ENCODE measurements around the gene ZNF8.
"Not testable (repeated sequence)": the region's sequence is repeated elsewhere in the genome, so short reads cannot be mapped to it uniquely, and the experiment has no call there.

Gene ZNF8

DNA sequence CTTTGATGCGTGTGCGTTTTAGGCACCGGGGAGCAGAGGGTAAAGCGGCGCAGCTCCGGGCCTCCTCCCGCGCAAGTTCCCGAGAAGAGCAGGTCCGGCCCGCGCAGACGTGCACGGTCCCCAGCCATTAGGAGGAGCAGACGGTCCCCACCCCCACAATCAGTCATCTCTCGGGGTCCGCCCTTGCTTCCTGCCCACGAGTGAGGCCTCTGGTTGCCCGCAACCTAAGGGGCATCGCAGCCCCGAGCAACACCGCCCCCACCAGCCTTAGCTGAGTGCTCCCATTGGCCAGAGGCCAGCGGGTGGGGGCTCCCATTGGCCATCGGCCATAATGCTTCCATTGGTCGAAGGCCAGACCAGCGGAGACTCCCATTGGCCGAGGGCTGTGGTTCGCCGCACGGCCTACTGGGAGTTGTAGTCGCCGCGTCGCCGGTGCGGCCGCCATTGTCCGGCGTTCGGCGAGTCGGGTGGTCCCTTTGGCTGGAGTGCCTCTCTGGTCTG lies at the start of gene ZNF8:
Gene ZNF8 (plus strand): TSS at position 415 of the 501 bp plus-strand sequence. CDS start 127 bp downstream, outside the sequence.
- peak; percentile 99 for DNase-seq (ENCODE audit: low read depth, low spot score)

DNA sequence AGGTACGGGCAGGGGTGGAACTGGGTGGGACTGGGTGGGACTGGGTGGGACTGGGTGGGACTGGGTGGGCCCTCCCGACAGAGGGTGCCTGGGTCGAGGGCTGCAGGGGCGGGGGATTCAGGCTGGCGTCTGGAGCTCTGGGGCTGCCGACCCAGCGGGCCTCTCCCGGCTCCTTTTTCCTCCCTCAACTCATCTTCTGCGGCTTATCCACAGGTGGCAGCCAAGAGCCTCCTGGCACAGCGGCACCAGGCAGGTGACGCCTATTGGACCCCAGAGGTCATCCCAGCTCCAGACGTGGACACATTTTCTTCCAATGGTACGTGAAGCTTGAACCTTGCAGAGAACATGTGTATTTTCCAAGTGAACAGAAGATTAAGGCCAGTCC lies 49.5 kb upstream of the ZNF8 start:
- peak; percentile 50 for DNase-seq (ENCODE audit: low read depth, low spot score)

DNA sequence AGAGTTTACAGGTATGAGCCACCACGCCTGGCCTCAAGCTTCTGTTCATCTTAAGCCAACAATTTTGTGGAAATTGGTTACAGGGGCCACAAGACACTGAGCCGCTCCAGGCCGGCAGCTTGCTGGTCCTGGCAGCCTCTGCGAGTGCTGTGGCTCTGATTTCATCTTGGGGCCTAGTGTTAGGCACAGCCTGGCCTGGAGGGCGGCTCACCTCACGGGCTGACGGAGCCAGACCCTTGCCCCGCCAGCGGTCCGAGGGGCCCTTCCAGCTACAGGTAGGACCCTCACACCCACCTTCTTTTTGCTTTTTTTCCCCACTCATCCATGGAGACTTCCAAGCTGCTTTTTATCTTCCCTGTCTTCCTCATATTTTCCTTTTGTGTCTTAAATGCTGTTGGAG lies 41.4 kb upstream of the ZNF8 start:
- DNase-seq (ENCODE audit: low read depth, low spot score): no peak

DNA sequence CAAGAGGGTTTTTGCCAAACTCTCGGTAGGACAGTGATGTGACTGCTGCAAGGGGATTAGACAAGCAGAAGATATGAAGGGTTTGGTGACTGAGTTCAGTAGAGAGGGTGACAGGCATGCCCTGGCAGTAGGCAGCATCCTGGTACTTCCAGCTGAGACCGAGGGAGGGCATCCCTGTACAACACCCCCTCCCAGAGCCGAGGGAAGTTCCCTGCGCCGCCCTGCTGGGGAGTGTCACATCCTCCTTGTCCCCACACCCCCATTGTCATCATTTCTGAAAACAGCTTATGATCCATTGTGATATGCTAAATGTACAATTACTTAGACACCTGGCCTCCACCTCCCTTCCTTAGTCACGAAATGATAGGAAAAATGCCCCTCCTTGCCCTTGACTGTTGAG lies 35.4 kb upstream of the ZNF8 start:
- no peak for DNase-seq (ENCODE audit: low read depth, low spot score)

DNA sequence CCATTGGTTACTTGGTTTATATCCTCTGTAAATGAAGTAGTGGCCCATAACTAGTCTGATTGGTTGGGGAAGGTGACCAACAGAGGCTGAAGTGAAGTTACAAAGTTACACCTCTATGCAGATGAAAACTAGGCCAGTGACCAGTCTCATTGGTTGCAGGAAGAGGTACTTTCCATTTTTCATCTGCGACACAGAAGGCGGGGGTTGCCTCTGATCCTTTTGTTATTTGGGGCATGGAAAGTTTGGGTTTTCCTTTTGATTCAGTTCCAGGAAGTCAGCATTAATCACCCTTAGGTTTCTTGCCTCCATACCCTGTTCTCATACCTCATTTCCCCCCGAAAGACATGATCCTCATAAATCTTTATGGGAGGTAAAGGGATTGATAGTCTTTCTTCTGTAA lies 29.9 kb upstream of the ZNF8 start:
- no peak for DNase-seq (ENCODE audit: low read depth, low spot score)

DNA sequence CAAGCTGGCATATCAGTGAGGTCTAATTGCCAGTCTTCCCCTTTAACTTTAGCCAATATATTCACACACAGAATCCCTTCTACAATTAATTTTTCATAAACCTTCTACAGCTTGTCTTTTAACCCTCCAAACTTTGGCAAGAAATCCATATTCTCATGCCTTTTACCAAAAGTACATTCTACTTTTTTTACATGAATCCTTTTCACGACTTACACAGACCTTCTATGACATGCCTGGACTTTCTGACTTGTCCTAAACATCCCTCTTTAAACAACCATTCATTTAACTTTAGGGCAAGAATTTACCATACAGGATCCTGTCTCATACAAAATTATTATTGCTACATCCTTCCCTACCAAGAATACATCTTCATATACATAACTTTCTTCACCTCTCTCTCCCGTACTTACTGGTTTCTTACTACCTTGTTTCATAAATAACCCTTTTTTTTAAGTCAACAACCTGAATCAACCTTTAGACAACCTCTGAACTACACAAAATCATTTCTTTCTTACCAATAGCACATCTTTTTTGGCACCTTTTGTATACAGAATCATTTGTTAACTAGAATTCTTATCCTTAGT lies 26.6 kb upstream of the ZNF8 start:
- DNase-seq (ENCODE audit: low read depth, low spot score): no peak

DNA sequence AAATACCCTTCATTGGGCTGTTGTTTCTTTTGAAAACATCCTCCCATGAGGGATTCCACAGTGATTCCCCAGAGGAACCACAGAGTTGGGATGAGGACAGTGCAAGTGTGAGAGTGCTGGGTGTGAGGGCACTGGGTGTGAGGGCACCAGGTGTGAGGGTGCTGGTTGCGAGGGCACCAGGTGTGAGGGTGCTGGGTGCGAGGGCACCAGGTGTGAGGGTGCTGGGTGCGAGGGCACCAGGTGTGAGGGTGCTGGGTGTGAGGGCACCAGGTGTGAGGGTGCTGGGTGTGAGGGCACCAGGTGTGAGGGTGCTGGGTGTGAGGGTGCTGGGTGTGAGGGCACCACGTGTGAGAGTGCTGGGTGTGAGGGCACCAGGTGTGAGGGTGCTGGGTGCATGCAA lies 20.5 kb upstream of the ZNF8 start:
- not testable (repeated sequence) for DNase-seq (ENCODE audit: low read depth, low spot score)

DNA sequence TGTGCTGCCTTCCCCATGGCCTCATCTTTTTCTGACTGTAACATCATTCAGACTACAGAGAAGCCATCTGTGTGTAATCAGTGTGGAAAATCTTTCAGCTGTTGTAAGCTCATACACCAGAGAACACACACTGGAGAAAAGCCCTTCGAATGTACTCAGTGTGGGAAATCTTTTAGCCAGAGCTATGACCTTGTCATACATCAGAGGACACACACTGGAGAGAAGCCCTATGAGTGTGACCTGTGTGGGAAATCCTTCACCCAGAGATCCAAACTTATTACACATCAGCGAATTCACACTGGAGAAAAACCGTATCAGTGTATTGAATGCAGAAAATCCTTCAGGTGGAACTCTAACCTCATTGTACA lies 17.2 kb upstream of the ZNF8 start:
- DNase-seq (ENCODE audit: low read depth, low spot score): no peak

DNA sequence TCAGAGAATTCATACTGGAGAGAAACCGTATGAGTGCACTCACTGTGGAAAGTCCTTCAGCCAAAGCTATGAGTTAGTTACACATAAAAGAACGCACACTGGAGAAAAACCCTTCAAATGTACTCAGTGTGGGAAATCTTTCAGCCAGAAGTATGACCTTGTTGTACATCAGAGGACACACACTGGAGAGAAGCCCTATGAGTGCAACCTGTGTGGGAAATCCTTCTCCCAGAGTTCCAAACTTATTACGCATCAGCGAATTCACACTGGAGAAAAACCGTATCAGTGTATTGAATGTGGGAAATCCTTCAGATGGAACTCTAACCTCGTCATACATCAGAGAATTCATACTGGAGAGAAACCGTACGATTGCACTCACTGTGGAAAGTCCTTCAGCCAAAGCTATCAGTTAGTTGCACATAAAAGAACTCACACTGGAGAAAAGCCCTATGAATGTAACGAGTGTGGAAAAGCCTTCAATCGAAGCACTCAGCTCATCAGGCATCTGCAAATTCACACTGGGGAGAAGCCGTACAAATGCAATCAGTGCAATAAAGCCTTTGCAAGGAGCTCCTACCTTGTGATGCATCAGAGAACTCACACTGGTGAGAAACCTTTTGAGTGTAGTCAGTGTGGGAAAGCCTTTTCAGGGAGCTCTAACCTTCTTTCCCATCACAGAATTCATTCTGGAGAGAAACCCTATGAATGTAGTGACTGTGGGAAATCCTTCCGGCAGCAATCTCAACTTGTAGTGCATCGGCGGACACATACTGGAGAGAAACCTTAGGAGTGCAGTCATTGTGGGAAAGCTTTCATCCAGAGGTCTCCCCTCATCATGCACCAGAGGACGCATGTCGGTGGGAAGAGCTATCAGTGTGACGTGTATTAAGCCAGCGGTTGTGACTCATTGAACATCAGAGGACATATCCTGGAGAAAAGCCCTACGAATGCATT lies 16.5 kb upstream of the ZNF8 start:
- DNase-seq (ENCODE audit: low read depth, low spot score): no peak

DNA sequence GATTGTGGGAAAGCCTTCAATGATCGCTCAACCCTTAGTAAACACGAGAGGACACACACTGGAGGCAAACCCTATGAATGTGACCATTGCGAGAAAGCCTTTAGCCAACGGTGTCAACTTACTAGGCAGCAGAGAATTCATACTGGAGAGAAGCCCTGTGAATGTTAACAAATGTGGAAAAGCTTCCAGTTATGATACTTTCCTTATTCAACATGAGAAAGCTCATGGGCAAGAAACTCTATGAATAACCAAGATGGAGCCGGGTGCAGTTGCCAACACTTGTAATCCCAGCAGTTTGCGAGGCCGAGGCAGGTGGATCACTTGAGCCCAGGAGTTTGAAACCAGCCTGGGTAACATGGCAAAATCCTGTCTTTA lies 15.8 kb upstream of the ZNF8 start:
- no peak for DNase-seq (ENCODE audit: low read depth, low spot score)

DNA sequence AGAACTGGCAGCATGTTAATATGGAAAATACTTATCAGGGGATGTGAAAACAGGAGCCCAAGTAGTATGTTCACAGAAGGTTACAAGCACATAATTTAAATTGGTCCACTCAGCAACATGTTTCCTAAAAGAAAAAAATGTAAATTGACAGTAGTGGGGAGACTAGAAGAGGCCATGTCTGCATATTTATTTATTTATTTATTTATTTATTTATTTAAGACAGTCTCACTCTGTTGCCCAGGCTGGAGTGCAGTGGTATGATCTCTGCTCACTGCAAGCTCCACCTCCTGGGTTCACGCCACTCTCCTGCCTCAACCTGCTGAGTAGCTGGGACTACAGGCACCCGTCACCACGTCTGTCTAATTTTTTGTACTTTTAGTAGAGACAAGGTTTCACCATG lies 13.7 kb upstream of the ZNF8 start:
- DNase-seq (ENCODE audit: low read depth, low spot score): no peak

DNA sequence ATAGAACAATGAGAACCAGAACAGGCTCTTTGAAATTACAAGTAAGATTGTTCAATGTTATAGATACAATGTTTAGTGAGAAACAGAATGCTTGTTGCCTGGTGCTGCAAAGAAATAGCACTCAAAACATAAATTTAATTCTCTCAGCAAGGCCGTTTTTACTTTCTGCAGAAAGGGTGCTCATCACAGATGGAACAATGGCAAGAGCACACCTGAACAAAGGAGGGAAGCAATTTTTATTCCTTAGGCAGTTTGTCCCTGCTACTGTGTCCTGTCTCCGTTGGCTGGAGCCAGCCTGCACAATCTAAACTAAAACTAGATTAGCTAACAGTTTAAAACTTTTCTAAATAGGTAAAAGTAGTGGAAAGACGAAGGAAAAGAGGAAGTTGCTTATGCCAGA lies 10.4 kb upstream of the ZNF8 start:
- DNase-seq (ENCODE audit: low read depth, low spot score): no peak

DNA sequence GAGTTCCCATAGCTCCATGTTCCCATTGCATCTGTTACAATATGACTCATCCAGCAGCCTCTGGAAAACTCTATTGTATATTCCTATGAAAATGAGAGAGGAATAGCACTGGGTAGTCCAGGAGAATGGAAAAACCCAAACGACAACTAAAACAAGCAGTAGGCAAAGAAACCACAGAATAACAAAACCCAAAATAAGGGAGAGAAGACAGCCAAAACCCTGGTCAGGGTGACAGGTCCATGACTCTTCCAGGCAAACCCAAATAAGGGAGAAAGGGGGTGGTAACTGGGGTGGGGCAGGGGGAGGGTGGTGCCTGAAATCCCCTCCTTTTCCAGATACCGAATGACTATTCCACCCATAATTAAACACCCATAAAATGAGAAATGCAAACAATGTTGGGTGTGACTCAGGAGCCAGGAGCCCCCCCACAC lies 4.0 kb upstream of the ZNF8 start:
- DNase-seq (ENCODE audit: low read depth, low spot score): no peak

DNA sequence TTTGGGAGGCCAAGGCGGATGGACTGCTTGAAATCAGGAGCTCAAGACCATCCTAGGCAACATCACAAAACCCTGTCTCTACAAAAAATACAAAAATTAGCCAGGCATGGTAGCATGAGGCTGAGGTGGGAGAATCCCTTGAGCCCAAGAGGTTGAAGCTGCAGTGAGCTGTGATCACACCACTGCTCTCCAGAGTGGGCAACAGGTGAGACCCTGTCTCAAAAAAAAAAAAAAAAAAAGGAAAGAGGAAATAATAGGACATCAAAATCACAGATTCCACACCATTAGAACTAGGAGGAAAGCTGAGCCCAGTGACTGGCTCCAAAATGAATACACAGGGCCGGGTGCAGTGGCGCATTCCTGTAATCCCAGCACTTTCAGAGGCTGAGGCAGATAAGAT lies 3.2 kb upstream of the ZNF8 start:
- DNase-seq (ENCODE audit: low read depth, low spot score): no peak

DNA sequence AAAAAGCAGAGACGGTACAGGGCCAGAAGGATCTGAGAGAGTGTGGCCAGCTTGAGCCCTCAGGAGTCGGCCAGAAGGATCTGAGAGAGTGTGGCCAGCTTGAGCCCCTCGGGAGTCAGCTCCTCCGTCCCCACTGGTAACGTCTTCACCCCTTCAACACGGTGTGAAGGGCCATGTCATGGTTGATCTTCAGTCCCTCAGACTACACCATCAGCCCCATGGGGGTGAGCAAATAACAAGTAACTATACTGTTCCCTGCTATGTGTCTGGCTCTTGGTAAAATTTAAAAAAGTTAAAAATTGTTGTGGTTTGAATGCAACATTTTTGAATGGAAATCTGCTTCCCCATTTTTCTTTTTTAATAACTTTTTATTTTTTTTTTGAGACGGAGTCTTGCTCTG lies 1.6 kb upstream of the ZNF8 start:
- DNase-seq (ENCODE audit: low read depth, low spot score): no peak

DNA sequence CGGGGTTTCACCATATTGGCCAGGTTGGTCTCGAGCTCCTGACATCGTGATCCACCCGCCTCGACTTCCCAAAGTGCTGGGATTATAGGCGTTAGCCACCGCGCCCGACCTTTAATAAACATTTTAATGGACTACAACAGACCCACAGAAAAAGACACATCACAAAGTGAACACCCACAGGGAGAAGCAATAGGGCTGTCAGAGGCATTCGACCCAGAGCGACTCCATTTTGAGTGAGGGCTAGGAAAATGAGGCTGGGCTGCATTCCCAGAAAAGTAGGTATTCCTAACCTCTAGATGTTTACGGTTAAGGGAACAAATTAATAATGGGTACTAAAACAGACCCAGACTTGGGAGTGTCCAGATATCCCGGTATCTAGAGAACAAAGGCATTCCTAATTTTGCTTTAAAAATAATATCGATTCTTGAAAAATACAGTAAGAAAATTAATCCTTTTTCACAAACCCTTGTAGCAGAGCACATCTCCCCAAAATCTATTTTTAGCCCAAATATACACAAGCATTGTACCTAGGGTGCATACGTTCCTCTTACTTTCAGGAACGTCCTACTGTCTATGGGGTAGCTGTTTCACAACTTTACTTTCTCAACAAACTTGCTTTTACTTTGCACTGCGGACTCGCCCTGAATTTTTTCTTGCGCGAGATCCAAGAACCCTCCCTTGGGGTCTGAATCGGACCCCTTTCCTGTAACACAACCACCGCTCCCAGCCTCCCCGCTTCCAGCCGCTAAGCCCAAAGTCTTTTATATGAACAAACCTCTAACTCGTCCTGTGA lies 811 bp upstream of the ZNF8 start:
- DNase-seq (ENCODE audit: low read depth, low spot score): no peak

DNA sequence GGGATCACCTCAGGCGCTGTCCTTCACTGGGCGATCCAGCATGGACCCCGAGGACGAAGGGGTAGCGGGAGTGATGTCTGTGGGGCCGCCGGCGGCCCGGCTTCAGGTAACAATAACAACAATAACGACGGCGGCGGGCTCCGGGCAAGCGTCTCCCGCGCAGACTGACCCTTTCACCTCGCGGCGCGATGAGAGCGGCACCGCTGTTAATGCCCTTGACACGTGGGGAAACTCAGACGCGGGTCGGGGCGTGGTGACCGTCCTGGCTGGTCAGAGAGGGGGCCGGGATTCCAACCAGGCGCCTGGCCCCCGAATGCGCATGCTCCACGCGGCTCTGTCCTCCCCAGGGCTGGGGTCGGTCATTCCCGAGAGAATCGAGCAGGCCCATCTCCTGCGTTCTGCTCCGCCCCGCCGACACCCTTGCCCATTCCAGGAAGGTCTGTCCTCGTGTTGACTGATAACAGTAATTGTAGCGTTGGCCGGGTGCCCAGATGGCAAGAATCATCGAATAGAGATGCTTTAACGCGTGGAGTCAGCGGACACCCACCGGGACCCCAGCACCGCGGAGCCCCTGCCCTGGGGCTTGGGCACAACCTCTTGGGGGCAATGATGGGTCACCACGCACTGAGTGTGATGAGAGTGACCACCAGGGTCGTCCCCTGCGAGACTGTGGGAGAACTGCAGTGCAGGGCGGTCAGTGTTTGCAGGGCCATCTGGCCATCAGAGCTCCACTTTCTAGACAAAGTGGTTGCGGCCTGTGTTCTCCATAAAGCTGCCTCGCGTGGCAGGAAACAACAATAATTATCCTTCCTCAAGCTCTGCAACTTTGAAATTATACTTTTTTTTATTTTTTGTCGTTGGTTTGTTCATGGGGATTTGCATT lies 528 bp downstream of the ZNF8 start:
- DNase-seq (ENCODE audit: low read depth, low spot score): peak; percentile 86

DNA sequence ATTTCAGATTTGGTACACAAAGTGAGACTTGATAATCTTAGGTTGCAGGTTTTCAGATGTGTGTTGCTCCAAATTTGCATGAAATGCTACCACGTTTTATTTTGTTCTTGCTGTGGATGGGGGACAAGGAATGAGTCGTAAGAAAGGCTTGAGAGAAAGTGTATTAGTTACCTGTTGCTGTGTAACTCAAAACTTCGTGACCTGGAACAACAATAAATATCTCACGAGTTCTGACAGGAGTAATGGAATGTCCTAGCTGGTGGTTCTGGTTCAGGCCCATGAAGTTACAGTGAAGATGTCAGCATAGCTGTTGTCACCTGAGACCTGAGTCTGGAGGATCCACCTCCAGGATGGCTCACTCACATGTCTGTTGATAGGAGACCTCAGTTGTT lies 1.2 kb downstream of the ZNF8 start:
- DNase-seq (ENCODE audit: low read depth, low spot score): no peak

DNA sequence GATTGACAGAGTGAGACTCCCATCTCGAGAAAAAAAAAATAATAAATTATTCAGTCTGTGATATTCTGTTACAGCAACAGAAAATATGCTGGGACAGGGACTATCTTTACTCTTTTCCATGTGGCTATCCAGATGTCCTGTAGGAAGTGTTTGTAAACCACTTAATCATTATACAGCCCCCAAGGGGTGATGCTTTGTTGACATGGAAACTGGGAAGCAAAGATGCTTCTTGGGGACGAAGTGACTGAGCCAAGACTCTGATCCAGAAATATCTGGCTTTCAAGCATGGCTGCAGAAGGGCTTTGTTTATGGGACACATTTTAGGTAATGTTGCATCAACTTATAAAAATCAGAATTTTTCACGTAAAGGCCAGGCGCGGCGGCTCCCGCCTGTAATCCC lies 5.4 kb downstream of the ZNF8 start:
- no peak for DNase-seq (ENCODE audit: low read depth, low spot score)

DNA sequence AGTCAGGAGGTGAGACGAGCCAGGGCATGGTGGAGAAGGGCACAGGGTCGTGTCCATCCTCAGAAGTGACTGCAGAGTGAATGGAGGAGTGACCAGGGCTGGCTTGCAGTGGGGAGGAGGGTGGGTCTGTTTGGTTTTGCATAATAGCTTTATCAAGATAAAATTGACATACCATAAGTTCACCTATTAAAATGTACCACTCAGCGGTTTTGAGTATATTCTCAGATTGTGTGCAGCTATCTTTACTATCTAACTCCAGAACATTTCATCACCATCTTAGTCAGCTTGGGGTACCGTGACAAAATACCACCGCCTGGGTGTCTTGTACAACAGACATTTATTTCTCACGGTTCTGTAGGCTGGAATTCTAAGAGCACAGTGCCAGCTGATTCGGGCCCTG lies 13.2 kb downstream of the ZNF8 start:
- DNase-seq (ENCODE audit: low read depth, low spot score): no peak

DNA sequence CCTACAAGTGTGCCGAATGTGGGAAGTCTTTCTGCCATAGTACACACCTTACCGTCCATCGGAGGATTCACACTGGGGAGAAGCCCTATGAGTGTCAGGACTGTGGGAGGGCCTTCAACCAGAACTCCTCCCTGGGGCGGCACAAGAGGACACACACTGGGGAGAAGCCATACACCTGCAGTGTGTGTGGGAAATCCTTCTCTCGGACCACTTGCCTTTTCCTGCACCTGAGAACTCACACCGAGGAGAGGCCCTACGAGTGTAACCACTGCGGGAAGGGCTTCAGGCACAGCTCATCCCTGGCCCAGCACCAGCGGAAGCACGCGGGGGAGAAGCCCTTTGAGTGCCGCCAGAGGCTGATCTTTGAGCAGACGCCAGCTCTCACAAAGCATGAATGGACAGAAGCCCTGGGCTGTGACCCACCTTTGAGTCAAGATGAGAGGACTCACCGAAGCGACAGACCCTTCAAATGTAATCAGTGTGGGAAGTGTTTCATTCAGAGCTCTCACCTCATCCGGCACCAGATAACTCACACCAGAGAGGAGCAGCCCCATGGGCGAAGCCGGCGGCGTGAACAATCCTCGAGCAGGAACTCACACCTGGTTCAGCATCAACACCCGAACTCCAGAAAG lies 16.1 kb downstream of the ZNF8 start:
- DNase-seq (ENCODE audit: low read depth, low spot score): no peak

Data from ELF-1 (cell line).